Endothelial cell of umbilical vein (primary cell): ENCODE data around the gene FER. TPM values are rescaled to one million over a fixed set of nuclear protein-coding genes. Genes with fewer than 3 reads are reported as not detected.

Source experiments
- BruUV-seq: library from RNA; stranded (reverse); fragments of 400-500 nt; replicated peaks from 2 replicates; lab custom pipeline; 2021; lab: Mats Ljungman, UMichigan
- CTCF ChIA-PET: fragments of 300-600, 350-600 bp; sonication (Branson Sonifier 250); formaldehyde crosslinking; loops from one replicate; lab custom pipeline; 2021; ENCODE audit warnings: antibody characterized with exemption, inconsistent platforms; lab: Charles Lee
- POLR2A ChIA-PET: fragments of 300-600, 350-600 bp; sonication (Branson Sonifier 250); formaldehyde crosslinking; loops from one replicate; lab custom pipeline; 2021; ENCODE audit warnings: antibody characterized with exemption, inconsistent platforms; lab: Charles Lee
- DNase-seq: peaks from one replicate; pipeline ENCODE4 v3.0.0-alpha.2; 2011; ENCODE audit warnings: low read depth, low spot score
- FAIRE-seq: peaks from 2 replicates; lab custom pipeline; 2011; peaks lifted over from hg19 to GRCh38; lab: Jason Lieb, UNC
- H2AFZ ChIP-seq: 2 replicates; pipeline ENCODE4 v1.6.0; 2012; ENCODE audit warnings: low read depth, low read length, control low read depth, inconsistent platforms
- H3K27ac ChIP-seq: 2 replicates; pipeline ENCODE4 v1.5.1; 2011; ENCODE audit warnings: low read depth, mild to moderate bottlenecking, control low read depth, low read length, moderate library complexity; ENCODE audit not compliant: insufficient read depth
- H3K27me3 ChIP-seq, 2 experiments: 2 replicates each; pipeline versions ENCODE4 v1.6.0 to v1.6.1; 2011; ENCODE audit warnings: low read length in 2 of 2, mixed read lengths in 1 of 2; ENCODE audit not compliant: control insufficient read depth in 2 of 2, insufficient read depth in 2 of 2
- H3K36me3 ChIP-seq, 2 experiments: 2 replicates in 1 of 2; 3 replicates in 1 of 2; pipeline ENCODE4 v1.5.1; 2011; ENCODE audit warnings: low read length in 2 of 2, mild to moderate bottlenecking in 1 of 2, moderate library complexity in 1 of 2; ENCODE audit not compliant: control insufficient read depth in 2 of 2, insufficient read depth in 2 of 2; ENCODE audit errors: extremely low read depth in 1 of 2
- H3K4me1 ChIP-seq: 3 replicates; pipeline ENCODE4 v1.5.1; 2011; ENCODE audit warnings: mild to moderate bottlenecking, low read length; ENCODE audit not compliant: control insufficient read depth, insufficient read depth; ENCODE audit errors: extremely low read depth
- H3K4me2 ChIP-seq: 2 replicates; pipeline ENCODE4 v1.6.1; 2011; ENCODE audit warnings: low read length, control low read depth, mixed read lengths; ENCODE audit not compliant: insufficient read depth
- H3K4me3 ChIP-seq, 3 experiments: fragments of 200-600 bp in 1 of 3; sonication (generic), shearing (Covaris generic) in 1 of 3; replicated peaks in 1 of 3; 2 replicates each; pipeline ENCODE4 v1.5.1; 2011 to 2016; ENCODE audit warnings: control low read depth in 3 of 3, low read length in 3 of 3, mild to moderate bottlenecking in 2 of 3, inconsistent platforms in 1 of 3, low read depth in 1 of 3, moderate library complexity in 1 of 3; ENCODE audit not compliant: insufficient read depth in 1 of 3
- H3K79me2 ChIP-seq: 2 replicates; pipeline ENCODE4 v1.6.0; 2012; ENCODE audit warnings: low read length, inconsistent platforms; ENCODE audit not compliant: control insufficient read depth, insufficient read depth
- H3K9ac ChIP-seq: replicated peaks from 2 replicates; pipeline ENCODE3; 2011; ENCODE audit warnings: low read length, control low read depth; ENCODE audit not compliant: insufficient read depth; ENCODE audit errors: extremely low read depth
- H3K9me1 ChIP-seq: replicated peaks from 3 replicates; pipeline ENCODE4 v1.6.0; 2011; ENCODE audit warnings: mild to moderate bottlenecking, low read length; ENCODE audit not compliant: control insufficient read depth, insufficient read depth; ENCODE audit errors: extremely low read depth
- H3K9me3 ChIP-seq: replicated peaks from 2 replicates; pipeline ENCODE4 v1.5.1; 2012; ENCODE audit warnings: low read length, inconsistent platforms; ENCODE audit not compliant: control insufficient read depth, insufficient read depth
- H4K20me1 ChIP-seq: replicated peaks from 2 replicates; pipeline ENCODE3; 2011; ENCODE audit warnings: mild to moderate bottlenecking, low read length; ENCODE audit not compliant: control insufficient read depth, insufficient read depth; ENCODE audit errors: extremely low read depth
- EZH2 ChIP-seq: IDR thresholded peaks from 2 replicates; pipeline ENCODE4 v1.6.1; 2012; ENCODE audit warnings: borderline replicate concordance, low read depth, mild to moderate bottlenecking, moderate library complexity, low read length, inconsistent platforms; ENCODE audit not compliant: severe bottlenecking
- FOS ChIP-seq: IDR thresholded peaks from 2 replicates; pipeline ENCODE4 v1.6.1; 2011; ENCODE audit warnings: mild to moderate bottlenecking, low read length, moderate library complexity, borderline replicate concordance; ENCODE audit not compliant: insufficient read depth
- GATA2 ChIP-seq: IDR thresholded peaks from 2 replicates; pipeline ENCODE4 v1.7.0; 2011; ENCODE audit warnings: low read depth, mild to moderate bottlenecking, moderate library complexity, mixed read lengths, low read length; ENCODE audit not compliant: insufficient read length, insufficient read depth
- JUN ChIP-seq: IDR thresholded peaks from 2 replicates; pipeline ENCODE4 v1.6.1; 2011; ENCODE audit warnings: borderline replicate concordance, low read depth; ENCODE audit not compliant: insufficient read length, insufficient read depth
- MYC ChIP-seq: IDR thresholded peaks from one replicate; pipeline ENCODE4 v1.6.1; 2011; ENCODE audit warnings: mild to moderate bottlenecking, low read depth, low read length
- POLR2A ChIP-seq: IDR thresholded peaks from 2 replicates; pipeline ENCODE4 v1.6.1; 2012; ENCODE audit warnings: low read depth, mild to moderate bottlenecking, control low read depth, low read length
- POLR2AphosphoS5 ChIP-seq: IDR thresholded peaks from 2 replicates; pipeline ENCODE4 v1.6.1; 2012; ENCODE audit warnings: low read depth, mild to moderate bottlenecking, control low read depth, low read length, moderate library complexity; ENCODE audit not compliant: insufficient read depth
- dilution Hi-C: fragments of 300-500 bp; cut with MboI; formaldehyde crosslinking; loops from one replicate; pipeline ENCODE4 v1.15.0; 2019; ENCODE audit warnings: low sequenced_read_pairs; ENCODE audit not compliant: extremely low pct_ligation_motif_present
- intact Hi-C: fragments of 100-400 bp; cut with micrococcal nuclease; formaldehyde crosslinking; loops from one replicate; pipeline ENCODE4 v1.10.0; 2022
- polyA plus RNA-seq, 4 experiments: library from polyadenylated mRNA; depleted of rRNA in 3 of 4; stranded (reverse) in 3 of 4; unstranded in 1 of 4; fragments of >200 nt; gene quantifications; 2 replicates each; pipeline versions ENCODE4 v1.2.1 to v1.2.3, GENCODE V29; 2011 to 2012; ENCODE audit warnings: missing spikeins in 1 of 4
- total RNA-seq: library from RNA; stranded (reverse); gene quantifications from 2 replicates; pipeline ENCODE4 v1.2.3, GENCODE V29; 2021
- TF ChIP-seq, protein P1 (sequence below): IDR thresholded peaks from 2 replicates; pipeline ENCODE4 v1.6.1; 2011; ENCODE audit not compliant: insufficient read depth, insufficient read length
- TF ChIP-seq, protein P2 (sequence below), 2 donors: IDR thresholded peaks; 1 replicate in 1 of 2; 2 replicates in 1 of 2; pipeline ENCODE4 v1.5.1; 2011; ENCODE audit warnings: low read length in 2 of 2, mild to moderate bottlenecking in 2 of 2, moderate library complexity in 2 of 2, control low read depth in 1 of 2, inconsistent platforms in 1 of 2, low read depth in 1 of 2; ENCODE audit not compliant: insufficient read depth in 1 of 2; ENCODE audit errors: extremely low read depth in 1 of 2

FER gene
- total and polyA plus RNA-seq, 2 donors (not counting 3 experiments of a cell fraction or from before 2014, with no cell fraction given) = 2.3 to 27.5 TPM

DNA sequence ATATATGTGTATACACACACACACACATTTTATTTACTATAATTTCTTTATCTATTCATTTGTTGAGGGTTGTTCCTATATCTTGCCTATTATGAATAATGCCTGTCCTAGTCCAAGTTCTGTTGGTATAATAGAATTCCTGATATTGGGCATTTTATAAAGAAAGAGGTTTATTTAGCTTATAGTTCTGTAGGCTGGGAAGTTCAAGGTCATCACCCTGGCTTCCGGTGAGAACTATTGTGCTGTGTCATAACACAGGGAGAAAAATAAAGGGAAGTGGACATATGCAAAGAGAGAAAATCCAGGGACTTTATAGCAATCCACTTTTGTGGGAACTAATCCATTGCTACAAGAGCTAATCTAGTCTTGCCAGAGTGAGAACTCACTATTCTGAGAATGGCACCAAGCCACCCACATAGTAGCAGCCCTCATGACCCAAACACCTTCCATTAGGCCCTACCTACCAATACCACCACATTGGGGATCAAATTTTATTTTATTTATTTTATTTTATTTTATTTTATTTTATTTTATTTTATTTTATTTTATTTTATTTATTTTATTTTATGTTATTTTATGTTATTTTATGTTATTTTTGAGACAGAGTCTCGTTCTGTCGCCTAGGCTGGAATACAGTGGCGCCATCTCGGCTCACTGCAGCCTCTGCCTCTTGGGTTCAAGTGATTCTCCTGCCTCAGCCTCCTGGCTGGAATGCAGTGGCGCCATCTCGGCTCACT is 74.7 kb downstream of the FER start:
- DNase-seq (no peak), FAIRE-seq (no peak)
- no peaks in the 10 kb centered on the region for H3K4me1 ChIP-seq
- H4K20me1 ChIP-seq = no peaks in the 10 kb centered on the region
- H2AFZ ChIP-seq = no peak overlapping the region
- no peak overlapping the region for H3K4me3 ChIP-seq
- TF ChIP-seq, protein P1, sequence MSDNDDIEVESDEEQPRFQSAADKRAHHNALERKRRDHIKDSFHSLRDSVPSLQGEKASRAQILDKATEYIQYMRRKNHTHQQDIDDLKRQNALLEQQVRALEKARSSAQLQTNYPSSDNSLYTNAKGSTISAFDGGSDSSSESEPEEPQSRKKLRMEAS = no peak
- TF ChIP-seq JUN (no peak), MYC (no peak), FOS (no peak), EZH2 (no peak), GATA2 (no peak), POLR2A (no peak), POLR2AphosphoS5 (no peak)
- TF ChIP-seq, protein P2, sequence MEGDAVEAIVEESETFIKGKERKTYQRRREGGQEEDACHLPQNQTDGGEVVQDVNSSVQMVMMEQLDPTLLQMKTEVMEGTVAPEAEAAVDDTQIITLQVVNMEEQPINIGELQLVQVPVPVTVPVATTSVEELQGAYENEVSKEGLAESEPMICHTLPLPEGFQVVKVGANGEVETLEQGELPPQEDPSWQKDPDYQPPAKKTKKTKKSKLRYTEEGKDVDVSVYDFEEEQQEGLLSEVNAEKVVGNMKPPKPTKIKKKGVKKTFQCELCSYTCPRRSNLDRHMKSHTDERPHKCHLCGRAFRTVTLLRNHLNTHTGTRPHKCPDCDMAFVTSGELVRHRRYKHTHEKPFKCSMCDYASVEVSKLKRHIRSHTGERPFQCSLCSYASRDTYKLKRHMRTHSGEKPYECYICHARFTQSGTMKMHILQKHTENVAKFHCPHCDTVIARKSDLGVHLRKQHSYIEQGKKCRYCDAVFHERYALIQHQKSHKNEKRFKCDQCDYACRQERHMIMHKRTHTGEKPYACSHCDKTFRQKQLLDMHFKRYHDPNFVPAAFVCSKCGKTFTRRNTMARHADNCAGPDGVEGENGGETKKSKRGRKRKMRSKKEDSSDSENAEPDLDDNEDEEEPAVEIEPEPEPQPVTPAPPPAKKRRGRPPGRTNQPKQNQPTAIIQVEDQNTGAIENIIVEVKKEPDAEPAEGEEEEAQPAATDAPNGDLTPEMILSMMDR (IDR thresholded peaks at IDR 0.05; ENCODE audit: extremely low read depth in 1 of 2, insufficient read depth in 1 of 2, low read depth in 1 of 2, low read length in 2 of 2) = no peak
- ChIA-PET POLR2A (no interaction called here), CTCF (no interaction called here)
- H3K9me1 ChIP-seq = no peaks in the 10 kb centered on the region
- no peaks in the 10 kb centered on the region for H3K79me2 ChIP-seq
- H3K27me3 ChIP-seq = no peaks in the 10 kb centered on the region
- no peak overlapping the region for H3K27ac ChIP-seq
- intact Hi-C loops (no loop called here), dilution Hi-C loops (no loop called here)
- H3K4me2 ChIP-seq = no peak overlapping the region
- no peaks in the 10 kb centered on the region for H3K9me3 ChIP-seq
- no peak overlapping the region for H3K9ac ChIP-seq
- no peaks in the 10 kb centered on the region for H3K36me3 ChIP-seq
- BruUV-seq = no TSS peak
